H1 (cell line): Measurements from ENCODE around the gene JPT1. TPM values are rescaled to one million over a fixed set of nuclear protein-coding genes. Genes with fewer than 3 reads are reported as not detected.
A peak's percentile ranks its signal among the peaks of the same experiment; 100 is the strongest.

ENCODE experiments used
- CTCF ChIA-PET: fragments of 300-600 bp; sonication (Branson Sonifier 250); formaldehyde crosslinking; loops from one replicate; lab custom pipeline; 2021; ENCODE audit not compliant: partially characterized antibody; lab: Charles Lee
- POLR2A ChIA-PET: fragments of 300-600 bp; sonication (Branson Sonifier 250); formaldehyde crosslinking; loops from one replicate; lab custom pipeline; 2021; ENCODE audit warnings: inconsistent platforms; ENCODE audit not compliant: partially characterized antibody; lab: Charles Lee
- DNase-seq, 2 experiments: peaks; one replicate each; pipeline versions ENCODE4 v3.0.0 to v3.0.0-alpha.2; 2010 to 2022; ENCODE audit warnings: low spot score in 2 of 2, low read depth in 1 of 2, mixed read lengths in 1 of 2
- FAIRE-seq: peaks from 2 replicates; lab custom pipeline; 2011; peaks lifted over from hg19 to GRCh38; lab: Jason Lieb, UNC
- H2AFZ ChIP-seq: 2 replicates; pipeline ENCODE4 v1.8.1; 2012; ENCODE audit warnings: low read length, inconsistent platforms
- H2AK5ac ChIP-seq: 2 replicates; pipeline ENCODE4 v1.6.1; 2013; ENCODE audit warnings: low read depth, low read length
- H2BK120ac ChIP-seq: replicated peaks from 2 replicates; pipeline ENCODE3; 2013; ENCODE audit warnings: low read depth, low read length, inconsistent platforms
- H2BK12ac ChIP-seq: 2 replicates; pipeline ENCODE4 v1.6.1; 2013; ENCODE audit warnings: low read depth, low read length
- H2BK15ac ChIP-seq: 2 replicates; pipeline ENCODE4 v1.6.1; 2013; ENCODE audit warnings: low read length
- H2BK20ac ChIP-seq: 2 replicates; pipeline ENCODE4 v1.6.1; 2013; ENCODE audit warnings: low read length
- H2BK5ac ChIP-seq: 2 replicates; pipeline ENCODE4 v1.6.1; 2013; ENCODE audit warnings: low read depth, low read length
- H3K14ac ChIP-seq: 2 replicates; pipeline ENCODE4 v1.6.1; 2013; ENCODE audit warnings: inconsistent platforms; ENCODE audit not compliant: insufficient read length
- H3K18ac ChIP-seq: 2 replicates; pipeline ENCODE4 v1.6.1; 2013; ENCODE audit warnings: low read length; ENCODE audit errors: extremely low read depth
- H3K23ac ChIP-seq: 2 replicates; pipeline ENCODE4 v1.6.1; 2013; ENCODE audit warnings: inconsistent platforms; ENCODE audit not compliant: insufficient read length
- H3K23me2 ChIP-seq: 2 replicates; pipeline ENCODE4 v1.6.1; 2013; ENCODE audit warnings: low read depth, low read length
- H3K27ac ChIP-seq: 2 replicates; pipeline ENCODE4 v1.6.1; 2011; ENCODE audit warnings: low read depth, low read length, inconsistent platforms
- H3K27me3 ChIP-seq, 4 experiments: replicated peaks in 1 of 4; 1 replicate in 1 of 4; 2 replicates in 3 of 4; pipeline versions ENCODE4 v1.6.1 to v1.8.1; 2011 to 2013; ENCODE audit warnings: low read length in 3 of 4, mild to moderate bottlenecking in 3 of 4, inconsistent platforms in 2 of 4, mixed read lengths in 2 of 4, moderate library complexity in 1 of 4; ENCODE audit not compliant: control insufficient read depth in 3 of 4, insufficient read depth in 3 of 4; ENCODE audit errors: extremely low read depth in 1 of 4
- H3K36me3 ChIP-seq, 4 experiments: 2 replicates each; pipeline versions ENCODE4 v1.6.1 to v1.8.1; 2011 to 2013; ENCODE audit warnings: mild to moderate bottlenecking in 4 of 4, low read length in 3 of 4, moderate library complexity in 2 of 4, control low read depth in 1 of 4, inconsistent platforms in 1 of 4; ENCODE audit not compliant: insufficient read depth in 4 of 4, control insufficient read depth in 2 of 4
- H3K4ac ChIP-seq: replicated peaks from 2 replicates; pipeline ENCODE3; 2013; ENCODE audit warnings: low read length, low read depth, mixed read lengths, inconsistent platforms; ENCODE audit not compliant: insufficient read length
- H3K4me1 ChIP-seq, 4 experiments: replicated peaks in 1 of 4; 1 replicate in 1 of 4; 2 replicates in 3 of 4; pipeline versions ENCODE4 v1.6.1 to v1.8.1; 2011 to 2013; ENCODE audit warnings: low read length in 3 of 4, inconsistent platforms in 2 of 4, mixed read lengths in 1 of 4; ENCODE audit not compliant: insufficient read depth in 4 of 4, control insufficient read depth in 3 of 4
- H3K4me2 ChIP-seq, 2 experiments: 2 replicates each; pipeline versions ENCODE4 v1.6.1 to v1.8.1; 2011 to 2013; ENCODE audit warnings: low read depth in 2 of 2, low read length in 2 of 2, control low read depth in 1 of 2, inconsistent platforms in 1 of 2, mild to moderate bottlenecking in 1 of 2; ENCODE audit not compliant: insufficient read depth in 1 of 2
- H3K4me3 ChIP-seq, 4 experiments: fragments of 200-600, 300-600 bp in 1 of 4; sonication (generic), shearing (Covaris generic), sonication (Bioruptor Twin) in 1 of 4; 2 replicates each; pipeline versions ENCODE4 v1.5.1 to v1.8.1; 2011 to 2016; ENCODE audit warnings: low read length in 4 of 4, low read depth in 3 of 4, control low read depth in 2 of 4, inconsistent platforms in 2 of 4, mild to moderate bottlenecking in 2 of 4, mixed read lengths in 1 of 4, moderate library complexity in 1 of 4; ENCODE audit not compliant: insufficient read depth in 2 of 4; ENCODE audit errors: extremely low read depth in 1 of 4
- H3K56ac ChIP-seq: replicated peaks from 2 replicates; pipeline ENCODE3; 2013; ENCODE audit warnings: low read depth, mild to moderate bottlenecking, mixed read lengths, low read length, inconsistent platforms; ENCODE audit not compliant: insufficient read length
- H3K79me1 ChIP-seq: 2 replicates; pipeline ENCODE4 v1.6.1; 2013; ENCODE audit warnings: low read depth, low read length, control low read depth
- H3K79me2 ChIP-seq, 2 experiments: 2 replicates each; pipeline versions ENCODE4 v1.6.1 to v1.8.1; 2012 to 2013; ENCODE audit warnings: low read length in 2 of 2, mild to moderate bottlenecking in 2 of 2, inconsistent platforms in 1 of 2; ENCODE audit not compliant: insufficient read depth in 2 of 2, control insufficient read depth in 1 of 2
- H3K9ac ChIP-seq, 4 experiments: replicated peaks in 1 of 4; 1 replicate in 1 of 4; 2 replicates in 3 of 4; pipeline versions ENCODE4 v1.6.1 to v1.8.1; 2011 to 2013; ENCODE audit warnings: low read depth in 3 of 4, low read length in 3 of 4, control low read depth in 2 of 4, mild to moderate bottlenecking in 2 of 4, moderate library complexity in 2 of 4, inconsistent platforms in 1 of 4; ENCODE audit errors: extremely low read depth in 1 of 4
- H3K9me3 ChIP-seq, 2 experiments: 2 replicates each; pipeline versions ENCODE4 v1.6.1 to v1.8.1; 2012 to 2013; ENCODE audit warnings: mild to moderate bottlenecking in 2 of 2, moderate library complexity in 2 of 2, control low read depth in 1 of 2, inconsistent platforms in 1 of 2, low read depth in 1 of 2, low read length in 1 of 2, mixed read lengths in 1 of 2; ENCODE audit not compliant: insufficient read depth in 2 of 2
- H4K20me1 ChIP-seq, 2 experiments: replicated peaks in 1 of 2; 2 replicates each; pipeline versions ENCODE3 to v1.8.1; 2011 to 2013; ENCODE audit warnings: inconsistent platforms in 2 of 2, low read length in 2 of 2, mild to moderate bottlenecking in 1 of 2; ENCODE audit not compliant: insufficient read depth in 2 of 2, control insufficient read depth in 1 of 2
- H4K5ac ChIP-seq: 2 replicates; pipeline ENCODE4 v1.6.1; 2013; ENCODE audit warnings: low read length, low read depth, mixed read lengths, inconsistent platforms; ENCODE audit not compliant: insufficient read length
- H4K8ac ChIP-seq: 2 replicates; pipeline ENCODE4 v1.8.0; 2013; ENCODE audit warnings: mild to moderate bottlenecking, moderate library complexity, low read length, inconsistent platforms; ENCODE audit not compliant: insufficient read depth; ENCODE audit errors: extremely low read depth
- H4K91ac ChIP-seq: replicated peaks from 2 replicates; pipeline ENCODE3; 2013; ENCODE audit warnings: low read length, mixed read lengths, inconsistent platforms; ENCODE audit not compliant: insufficient read length
- BACH1 ChIP-seq: IDR thresholded peaks from 2 replicates; pipeline ENCODE4 v1.6.1; 2012; ENCODE audit warnings: low read length, improper control_type of control experiment
- EP300 ChIP-seq, 2 experiments: IDR thresholded peaks; 1 replicate in 1 of 2; 2 replicates in 1 of 2; pipeline ENCODE4 v1.6.1; 2011 to 2012; ENCODE audit warnings: low read depth in 2 of 2, low read length in 2 of 2, mild to moderate bottlenecking in 2 of 2, borderline replicate concordance in 1 of 2, inconsistent platforms in 1 of 2, moderate library complexity in 1 of 2
- FOSL1 ChIP-seq: IDR thresholded peaks from 2 replicates; pipeline ENCODE4 v1.6.1; 2011; ENCODE audit warnings: mild to moderate bottlenecking, low read depth, low read length, moderate library complexity; ENCODE audit not compliant: insufficient read depth
- KDM1A ChIP-seq: fragments of 200-600, 300-600 bp; sonication (generic); IDR thresholded peaks from 2 replicates; pipeline ENCODE4 v1.7.1; 2016; ENCODE audit warnings: mild to moderate bottlenecking, low read length, borderline replicate concordance
- SIX5 ChIP-seq: IDR thresholded peaks from 2 replicates; pipeline ENCODE4 v1.6.1; 2011; ENCODE audit warnings: mild to moderate bottlenecking, low read depth, low read length
- SP1 ChIP-seq: IDR thresholded peaks from 2 replicates; pipeline ENCODE4 v1.6.1; 2011; ENCODE audit warnings: low read depth, low read length
- TBP ChIP-seq: IDR thresholded peaks from 2 replicates; pipeline ENCODE4 v1.6.1; 2011; ENCODE audit warnings: low read depth, low read length, improper control_type of control experiment
- WGBS, 2 experiments: shearing (Covaris generic) in 1 of 2; methylation state at CpG; one replicate each; pipeline versions ENCODE4 v1.1.6 to v1.1.7; 2013 to 2015; ENCODE audit warnings: low lambda C conversion rate in 2 of 2, mixed read lengths in 2 of 2, inconsistent platforms in 1 of 2, low coverage in 1 of 2, missing lambda C conversion rate in 1 of 2; ENCODE audit not compliant: insufficient replicate concordance in 2 of 2, insufficient coverage in 1 of 2, insufficient read length in 1 of 2; ENCODE audit errors: extremely low coverage in 1 of 2, missing lambda C conversion rate in 1 of 2; 5-methylcytosine and 5-hydroxymethylcytosine counted together
- polyA plus RNA-seq, 7 experiments: library from polyadenylated mRNA; depleted of rRNA in 3 of 7; stranded (reverse) in 5 of 7; unstranded in 2 of 7; fragments of >200 nt in 5 of 7; fragments of 200-250 nt in 2 of 7; gene quantifications; 1 replicate in 5 of 7; 2 replicates in 1 of 7; 4 replicates in 1 of 7; pipeline versions ENCODE4 v1.2.1 to v1.2.3, GENCODE V29; 2011 to 2013; ENCODE audit warnings: missing spikeins in 2 of 7, mixed read lengths in 2 of 7
- total RNA-seq: library from RNA; stranded (reverse); fragmentation: NEBNext Ultra II Directional; extraction: Animal tissue kit (Norgen Biotek cat#: 25700); gene quantifications from 2 replicates; pipeline ENCODE4 v1.2.1, GENCODE V29; 2021
- TF ChIP-seq, protein P1 (sequence below): IDR thresholded peaks from 2 replicates; pipeline ENCODE4 v1.6.1; 2012; ENCODE audit warnings: low read length, inconsistent platforms

JPT1 gene
- total and polyA plus RNA-seq, 2 of the 8 experiments (the other 6 are each of a cell fraction or from before 2014, with no cell fraction given): 154 to 369 TPM

DNA sequence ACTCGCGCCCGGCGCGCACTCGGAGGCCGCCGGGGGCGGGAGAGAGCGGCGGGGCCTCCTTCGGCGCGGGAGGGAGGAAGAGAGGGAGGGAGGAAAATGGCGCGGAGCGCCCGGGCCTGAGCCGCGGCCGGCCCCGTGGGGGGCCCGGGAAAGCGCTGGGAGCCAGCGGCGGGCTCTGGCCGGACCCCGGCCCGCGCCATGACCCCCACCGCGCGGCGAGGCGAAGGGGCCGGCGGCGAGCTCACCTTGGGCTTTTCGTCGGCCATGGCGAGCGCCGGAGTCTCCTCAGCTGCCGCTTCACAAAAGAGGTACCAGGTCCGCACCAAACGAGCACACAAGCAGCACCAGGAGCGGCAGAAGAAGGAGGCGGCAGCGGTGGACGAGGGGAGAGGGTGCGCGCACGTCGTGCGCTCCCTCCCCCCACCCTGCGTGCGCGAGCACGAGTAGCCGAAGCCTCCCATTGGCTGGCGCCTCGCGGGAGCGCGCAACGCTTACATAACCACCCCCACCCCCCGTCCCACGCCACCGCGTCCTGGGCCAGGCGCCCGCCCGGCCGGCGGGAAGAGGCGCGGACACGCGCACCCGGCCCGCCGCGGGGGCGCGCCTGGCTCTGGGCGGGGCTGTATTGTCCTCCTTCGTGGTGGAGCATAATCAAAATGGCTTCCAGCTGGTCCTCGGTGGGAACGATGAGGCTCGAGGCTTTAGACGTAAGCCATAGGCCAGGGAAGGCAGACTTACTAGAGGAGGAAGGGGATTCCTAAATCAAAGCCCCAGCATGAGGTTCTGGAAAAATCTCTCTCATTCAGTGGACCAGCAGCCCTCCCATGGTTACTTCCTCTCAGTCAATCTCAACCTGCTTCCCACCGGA is 28.5 kb upstream of the JPT1 start, which contains the start of gene SUMO2:
Gene SUMO2, minus strand, starts transcription at position 391 of the 868 bp plus-strand sequence. Its CDS starts 125 bp downstream, at position 266.
- Histone ChIP-seq H3K4ac (no peak within 1 kb of the TSS), H3K79me1 (no peaks in the 10 kb centered on the region; the same call in 1 of the 2 replicates), H3K27me3 (no peaks in the 10 kb centered on the region), H2AK5ac (no peak within 1 kb of the TSS), H3K4me2 (peak within 1 kb of the TSS; percentile 47 to 73), H3K79me2 (peaks cover 34 to 47% of the 10 kb centered on the region in 2 experiments), H3K9ac (peak within 1 kb of the TSS; percentile 92 to 97 (median 96)), H3K56ac (peak within 1 kb of the TSS; percentile 93), H3K4me1 (peaks cover 0 to 5% (median under 1%) of the 10 kb centered on the region in 4 experiments; a peak in 4 of 7 replicates), H3K27ac (peak within 1 kb of the TSS; percentile 98), H3K23me2 (peaks cover 2% of the 10 kb centered on the region; the same call in 1 of the 2 replicates), H3K14ac (no peak within 1 kb of the TSS), H2BK15ac (peak within 1 kb of the TSS; percentile 83; the same call in 1 of the 2 replicates), H3K4me3 (peak within 1 kb of the TSS; percentile 97 to 99 (median 98)), H4K20me1 (peaks cover 7 to 10% of the 10 kb centered on the region in 2 experiments), H4K8ac (peak within 1 kb of the TSS; percentile 99), H3K18ac (peak within 1 kb of the TSS; percentile 85), H4K91ac (no peak within 1 kb of the TSS), H2BK20ac (no peak within 1 kb of the TSS), H2AFZ (no peak within 1 kb of the TSS), H2BK5ac (peak within 1 kb of the TSS; percentile 92), H4K5ac (peak within 1 kb of the TSS; percentile 84), H2BK120ac (no peak within 1 kb of the TSS), H3K23ac (no peak within 1 kb of the TSS), H3K9me3 (no peaks in the 10 kb centered on the region), H2BK12ac (peak within 1 kb of the TSS; percentile 60; the same call in 1 of the 2 replicates), H3K36me3 (peaks cover 2 to 31% (median 7%) of the 10 kb centered on the region in 4 experiments; a peak in 6 of 8 replicates)
- ChIA-PET CTCF (interaction anchor here (1.2 to 2.2 kb wide), 6 partner anchors 9 to 79 kb away, joined by 3 to 10 read pairs (median 6); no protein-coding TSS in a partner anchor), POLR2A (interaction anchor here (0.6 to 3.0 kb wide), 28 partner anchors 9 to 273 kb away, joined by 3 to 16 read pairs (median 4); partner anchors contain the start of genes JPT1, MIF4GD, NT5C and NUP85)
- 8% methylated on average over 25 of the region's 92 CpGs; no CpG with 5 or more reads in 1 of the 2 experiments for WGBS, 2 experiments
- DNase-seq (peak; percentile 93), FAIRE-seq (no peak)
- TF ChIP-seq KDM1A: no peak
- TF ChIP-seq, protein P1, sequence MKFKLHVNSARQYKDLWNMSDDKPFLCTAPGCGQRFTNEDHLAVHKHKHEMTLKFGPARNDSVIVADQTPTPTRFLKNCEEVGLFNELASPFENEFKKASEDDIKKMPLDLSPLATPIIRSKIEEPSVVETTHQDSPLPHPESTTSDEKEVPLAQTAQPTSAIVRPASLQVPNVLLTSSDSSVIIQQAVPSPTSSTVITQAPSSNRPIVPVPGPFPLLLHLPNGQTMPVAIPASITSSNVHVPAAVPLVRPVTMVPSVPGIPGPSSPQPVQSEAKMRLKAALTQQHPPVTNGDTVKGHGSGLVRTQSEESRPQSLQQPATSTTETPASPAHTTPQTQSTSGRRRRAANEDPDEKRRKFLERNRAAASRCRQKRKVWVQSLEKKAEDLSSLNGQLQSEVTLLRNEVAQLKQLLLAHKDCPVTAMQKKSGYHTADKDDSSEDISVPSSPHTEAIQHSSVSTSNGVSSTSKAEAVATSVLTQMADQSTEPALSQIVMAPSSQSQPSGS: no peak
- TF ChIP-seq BACH1: no peak
- no peak for TF ChIP-seq FOSL1
- no peak for TF ChIP-seq SP1
- no peak for TF ChIP-seq SIX5
- peak; percentile 63 for TF ChIP-seq TBP
- TF ChIP-seq EP300 (IDR thresholded peaks at IDR 0.05; ENCODE audit: borderline replicate concordance in 1 of 2, low read depth in 2 of 2, low read length in 2 of 2): 0 out of 3 replicates have a peak, but pooled peaks of 1 of the 2 experiments have one; percentile 5
